DOHH2 (cell line): Measurements from ENCODE around the gene RAB20.
A peak's percentile ranks its signal among the peaks of the same experiment; 100 is the strongest.

Source experiments
- CTCF ChIP-seq: fragments of 200-600 bp; sonication (generic); IDR thresholded peaks from one replicate; pipeline ENCODE4 v1.5.1; 2014; ENCODE audit warnings: antibody characterized with exemption, mild to moderate bottlenecking, low read depth, low read length; ENCODE audit not compliant: poor library complexity, severe bottlenecking
- EZH2phosphoT487 ChIP-seq: fragments of 200-600 bp; sonication (generic); IDR thresholded peaks from 2 replicates; pipeline ENCODE4 v1.6.1; 2017; ENCODE audit warnings: borderline replicate concordance, mild to moderate bottlenecking, antibody characterized with exemption, low read length, moderate library complexity, mixed read lengths

- TF ChIP-seq EZH2phosphoT487, result peak; percentile 62; the same call in 1 of the 2 replicates
- no peak for TF ChIP-seq CTCF
Observed at GRCh38 chr13:110562036-110562597, 595 bp upstream of the RAB20 start.
